CD4-positive, alpha-beta T cell (primary cell): ENCODE results near the gene ANXA6. TPM values are rescaled to one million over a fixed set of nuclear protein-coding genes. Genes with fewer than 3 reads are reported as not detected.
A peak's percentile ranks its signal among the peaks of the same experiment; 100 is the strongest.

Experiments used
- ATAC-seq: fragments of 200-7000 bp; cut with Tn5 transposase; one replicate; pipeline ENCODE4 v1.10.0; 2022; ENCODE audit warnings: mild to moderate bottlenecking; ENCODE audit not compliant: poor library complexity
- CTCF ChIA-PET: fragments of 350-600 bp; sonication (Branson Sonifier 250); formaldehyde crosslinking; loops from one replicate; lab custom pipeline; 2021; ENCODE audit warnings: antibody characterized with exemption, inconsistent platforms; lab: Charles Lee
- POLR2A ChIA-PET: fragments of 350-600 bp; sonication (Branson Sonifier 250); formaldehyde crosslinking; loops from one replicate; lab custom pipeline; 2021; ENCODE audit warnings: antibody characterized with exemption, inconsistent platforms; lab: Charles Lee
- DNase-seq, 14 experiments: peaks; one replicate each; pipeline ENCODE4 v3.0.0-alpha.2; 2013 to 2020; ENCODE audit warnings: mixed read lengths in 2 of 14
- H3K27ac ChIP-seq, 2 donors: one replicate each; pipeline versions ENCODE4 v1.5.1 to v1.7.0; 2013; ENCODE audit warnings: low read length in 2 of 2, low read depth in 1 of 2, mild to moderate bottlenecking in 1 of 2
- H3K27me3 ChIP-seq, 2 experiments: 1 replicate in 1 of 2; 2 replicates in 1 of 2; pipeline versions ENCODE4 v1.6.1 to v1.7.0; 2013; ENCODE audit warnings: low read length in 2 of 2, control low read depth in 1 of 2, mild to moderate bottlenecking in 1 of 2, moderate library complexity in 1 of 2; ENCODE audit not compliant: insufficient read depth in 2 of 2, control insufficient read depth in 1 of 2
- H3K36me3 ChIP-seq: one replicate; pipeline ENCODE4 v1.6.1; 2013; ENCODE audit warnings: low read length, control low read depth; ENCODE audit not compliant: insufficient read depth
- H3K4me1 ChIP-seq: one replicate; pipeline ENCODE4 v1.6.1; 2013; ENCODE audit warnings: low read length, control low read depth; ENCODE audit not compliant: insufficient read depth
- H3K4me3 ChIP-seq: one replicate; pipeline ENCODE4 v1.5.1; 2013; ENCODE audit warnings: mild to moderate bottlenecking, low read length, moderate library complexity
- H3K9me3 ChIP-seq, 2 experiments: 1 replicate in 1 of 2; 2 replicates in 1 of 2; pipeline versions ENCODE4 v1.6.1 to v1.7.0; 2013; ENCODE audit warnings: low read length in 2 of 2, mild to moderate bottlenecking in 2 of 2, control low read depth in 1 of 2, moderate library complexity in 1 of 2; ENCODE audit not compliant: control insufficient read depth in 1 of 2, insufficient read depth in 1 of 2
- H3K27ac Mint-ChIP-seq: one replicate; pipeline ENCODE4 v1.8.0; 2020; ENCODE audit warnings: mixed read lengths
- H3K27me3 Mint-ChIP-seq: one replicate; pipeline ENCODE4 v1.8.0; 2021; ENCODE audit warnings: mixed read lengths
- H3K36me3 Mint-ChIP-seq: one replicate; pipeline ENCODE4 v1.8.0; 2021; ENCODE audit warnings: low read depth, mixed read lengths
- H3K4me1 Mint-ChIP-seq: one replicate; pipeline ENCODE4 v1.8.0; 2021; ENCODE audit warnings: low read depth, mixed read lengths
- H3K4me3 Mint-ChIP-seq: one replicate; pipeline ENCODE4 v1.8.0; 2020; ENCODE audit warnings: mild to moderate bottlenecking, mixed read lengths
- H3K9me3 Mint-ChIP-seq: one replicate; pipeline ENCODE4 v1.8.0; 2020; ENCODE audit warnings: mixed read lengths
- intact Hi-C, 2 experiments: fragments of 100-400 bp; cut with DNase I in 1 of 2; cut with micrococcal nuclease in 1 of 2; formaldehyde crosslinking; loops; one replicate each; pipeline versions ENCODE4 v1.15.1 to v1.9.0; 2023 to 2025; cut with DNase I, micrococcal nuclease
- total RNA-seq, 174 experiments: library from RNA in 2 of 174; stranded (reverse) in 2 of 174; gene quantifications; one replicate each; pipeline ENCODE4 v1.2.3 and lab custom pipeline; 2021 to 2026
- TF ChIP-seq, protein P1 (sequence below): fragments of 200-600 bp; IDR thresholded peaks from one replicate; pipeline ENCODE4 v1.8.0; 2022; ENCODE audit warnings: antibody characterized with exemption, mild to moderate bottlenecking

ANXA6 gene
- total RNA-seq, 2 experiments from 2014 or later: 108 to 130 TPM

- H3K27ac Mint-ChIP-seq: no peak overlapping the region
- H3K4me3 Mint-ChIP-seq: no peak overlapping the region
- ATAC-seq (no peak), DNase-seq (no peak)
- Histone ChIP-seq H3K27me3 (no peaks in the 10 kb centered on the region), H3K4me3 (no peak overlapping the region), H3K9me3 (no peaks in the 10 kb centered on the region), H3K27ac (no peak overlapping the region), H3K4me1 (peaks cover 80% of the 10 kb centered on the region), H3K36me3 (peaks cover 72% of the 10 kb centered on the region)
- peaks cover 78% of the 10 kb centered on the region for H3K4me1 Mint-ChIP-seq
- TF ChIP-seq, protein P1, sequence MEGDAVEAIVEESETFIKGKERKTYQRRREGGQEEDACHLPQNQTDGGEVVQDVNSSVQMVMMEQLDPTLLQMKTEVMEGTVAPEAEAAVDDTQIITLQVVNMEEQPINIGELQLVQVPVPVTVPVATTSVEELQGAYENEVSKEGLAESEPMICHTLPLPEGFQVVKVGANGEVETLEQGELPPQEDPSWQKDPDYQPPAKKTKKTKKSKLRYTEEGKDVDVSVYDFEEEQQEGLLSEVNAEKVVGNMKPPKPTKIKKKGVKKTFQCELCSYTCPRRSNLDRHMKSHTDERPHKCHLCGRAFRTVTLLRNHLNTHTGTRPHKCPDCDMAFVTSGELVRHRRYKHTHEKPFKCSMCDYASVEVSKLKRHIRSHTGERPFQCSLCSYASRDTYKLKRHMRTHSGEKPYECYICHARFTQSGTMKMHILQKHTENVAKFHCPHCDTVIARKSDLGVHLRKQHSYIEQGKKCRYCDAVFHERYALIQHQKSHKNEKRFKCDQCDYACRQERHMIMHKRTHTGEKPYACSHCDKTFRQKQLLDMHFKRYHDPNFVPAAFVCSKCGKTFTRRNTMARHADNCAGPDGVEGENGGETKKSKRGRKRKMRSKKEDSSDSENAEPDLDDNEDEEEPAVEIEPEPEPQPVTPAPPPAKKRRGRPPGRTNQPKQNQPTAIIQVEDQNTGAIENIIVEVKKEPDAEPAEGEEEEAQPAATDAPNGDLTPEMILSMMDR: no peak
- no peaks in the 10 kb centered on the region for H3K27me3 Mint-ChIP-seq
- ChIA-PET POLR2A (interaction anchor here (0.8 to 1.9 kb wide), 3 partner anchors 9 to 12 kb away, joined by 3 to 5 read pairs (median 3); partner anchors contain the start of gene TNIP1), CTCF (interaction anchor here (2.3 kb wide), 1 partner anchor 44 kb away, joined by 11 read pairs; no protein-coding TSS in a partner anchor)
- H3K36me3 Mint-ChIP-seq: peaks cover 66% of the 10 kb centered on the region
- intact Hi-C loops: no loop called here
- H3K9me3 Mint-ChIP-seq: no peaks in the 10 kb centered on the region
Observed at GRCh38 chr5:151071021-151071420, 86.6 kb downstream of the ANXA6 start.

- Mint-ChIP-seq H3K4me3 (no peak overlapping the region), H3K27ac (peak overlapping the region; percentile 66), H3K27me3 (no peaks in the 10 kb centered on the region), H3K9me3 (no peaks in the 10 kb centered on the region), H3K4me1 (peaks cover 78% of the 10 kb centered on the region), H3K36me3 (peaks cover 68% of the 10 kb centered on the region)
- Histone ChIP-seq H3K4me1 (peaks cover 75% of the 10 kb centered on the region), H3K27ac (no peak overlapping the region), H3K27me3 (no peaks in the 10 kb centered on the region), H3K36me3 (peaks cover 71% of the 10 kb centered on the region), H3K9me3 (no peaks in the 10 kb centered on the region), H3K4me3 (no peak overlapping the region)
- ChIA-PET CTCF (interaction anchor here (2.3 kb wide), 1 partner anchor 44 kb away, joined by 11 read pairs; no protein-coding TSS in a partner anchor), POLR2A (interaction anchor here (1.9 kb wide), 1 partner anchor 12 kb away, joined by 8 read pairs; no protein-coding TSS in a partner anchor)
- TF ChIP-seq, protein P1: no peak
- no peak for ATAC-seq
- intact Hi-C loops: no loop called here
- no peak for DNase-seq
Observed at GRCh38 chr5:151070449-151070848, 87.1 kb downstream of the ANXA6 start.

DNA sequence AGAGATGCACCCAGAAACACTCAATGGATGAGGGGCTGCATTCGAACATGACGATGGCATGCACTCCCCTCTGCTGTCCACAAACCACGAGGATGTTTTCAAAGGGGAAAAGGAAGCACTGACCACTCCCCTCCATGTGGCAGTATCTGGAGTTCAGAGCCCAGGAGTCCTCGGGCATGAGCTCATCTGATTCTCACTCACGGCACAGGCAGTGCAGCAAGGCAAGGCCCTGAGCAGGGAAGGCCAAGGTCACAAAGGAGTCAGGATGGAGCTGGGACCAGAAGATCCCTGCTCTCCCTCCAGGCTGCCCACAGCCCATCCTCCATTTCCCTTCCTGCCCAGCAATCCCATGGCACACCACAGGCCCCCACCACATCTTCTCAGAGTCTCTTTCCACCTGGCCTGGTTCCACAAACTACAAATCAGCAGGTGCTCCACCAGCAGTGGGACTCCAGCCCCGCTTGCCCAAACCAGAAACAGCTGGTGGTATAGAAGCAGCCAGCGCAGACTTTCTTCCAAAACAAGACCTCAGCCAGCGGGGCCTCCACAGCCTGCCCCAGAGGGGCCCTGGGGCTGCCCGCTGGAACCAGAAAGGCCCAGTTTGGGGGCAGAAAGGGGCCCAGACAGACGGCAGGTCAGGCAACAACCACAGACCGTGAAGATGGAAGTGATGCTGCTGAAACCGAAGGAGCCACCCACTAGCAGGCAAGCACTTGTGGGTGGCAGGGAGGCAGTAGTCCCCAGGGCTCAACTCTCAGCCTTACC is 89.0 kb downstream of the ANXA6 start:
- peaks cover 82% of the 10 kb centered on the region for H3K4me1 ChIP-seq
- ChIA-PET CTCF (no interaction called here), POLR2A (interaction anchor here (1.9 kb wide), 1 partner anchor 13 kb away, joined by 8 read pairs; no protein-coding TSS in a partner anchor)
- H3K27me3 ChIP-seq: no peaks in the 10 kb centered on the region
- Mint-ChIP-seq H3K27me3 (no peaks in the 10 kb centered on the region), H3K9me3 (no peaks in the 10 kb centered on the region), H3K36me3 (peaks cover 76% of the 10 kb centered on the region), H3K4me1 (peaks cover 72% of the 10 kb centered on the region), H3K27ac (peak overlapping the region; percentile 66), H3K4me3 (peak overlapping the region; percentile 56)
- DNase-seq (peak in 1 of 14 experiments; percentile 43), ATAC-seq (peak; percentile 44)
- peak overlapping the region; percentile 25 to 37 for H3K27ac ChIP-seq
- TF ChIP-seq, protein P1: no peak
- H3K9me3 ChIP-seq: no peaks in the 10 kb centered on the region
- intact Hi-C loops: no loop called here
- no peak overlapping the region for H3K4me3 ChIP-seq
- peaks cover 80% of the 10 kb centered on the region for H3K36me3 ChIP-seq
